ENCODE results near the gene TPM4. TPM values are rescaled to one million over a fixed set of nuclear protein-coding genes. Genes with fewer than 3 reads are reported as not detected.

Gene TPM4
- total RNA-seq, 2 experiments from 2014 or later, result 182 to 185 TPM

DNA sequence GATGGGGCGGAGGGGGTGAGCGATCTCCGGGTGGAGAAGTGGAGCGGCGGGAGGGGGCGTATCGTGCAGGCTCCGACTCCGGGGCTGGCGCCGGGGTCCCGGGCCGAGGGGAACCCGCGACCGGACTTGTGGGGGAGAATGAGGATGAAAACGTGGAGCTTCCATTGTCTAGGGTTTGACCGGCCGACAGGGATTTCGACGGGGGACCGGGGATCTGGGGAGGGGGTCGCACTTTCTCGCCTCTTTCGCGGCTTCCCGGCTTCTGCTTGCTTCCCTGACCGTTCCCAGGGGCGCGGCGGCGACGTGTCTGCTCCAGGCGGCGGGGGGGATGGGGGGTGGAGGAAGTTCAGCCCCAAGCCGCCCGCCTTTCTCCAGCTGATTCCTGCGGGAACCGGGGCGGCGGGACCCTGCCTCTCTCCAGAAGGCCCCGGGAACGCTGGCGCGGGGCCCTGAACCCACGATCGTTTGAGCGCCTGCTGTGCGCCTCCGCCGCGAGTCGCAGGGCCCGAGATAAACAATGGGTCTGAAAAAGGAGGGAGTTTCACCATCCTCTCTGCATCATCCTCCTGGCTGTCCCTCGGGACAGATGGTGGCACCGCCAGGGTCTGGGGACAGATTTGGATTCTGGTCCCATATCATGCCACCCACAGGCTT, 790 bp downstream of the TPM4 start:
- H3K9me3 ChIP-seq (ENCODE audit: control insufficient read depth in 1 of 2, insufficient read depth in 1 of 2, low read length in 2 of 2), result no peaks in the 10 kb centered on the region
- CTCF ChIA-PET, result interaction anchor here (2.9 to 4.1 kb wide), 2 partner anchors 9 to 15 kb away, joined by 12 to 24 read pairs; no protein-coding TSS in a partner anchor
- H3K27me3 ChIP-seq (ENCODE audit: control insufficient read depth in 1 of 2, insufficient read depth in 2 of 2, low read length in 2 of 2), result no peaks in the 10 kb centered on the region
- H3K4me3 ChIP-seq (ENCODE audit: low read length), result peak overlapping the region; percentile 87
- peaks cover 47% of the 10 kb centered on the region for H3K36me3 Mint-ChIP-seq (ENCODE audit: low read depth)
- no peaks in the 10 kb centered on the region for H3K27me3 Mint-ChIP-seq
- peaks cover 83% of the 10 kb centered on the region for H3K4me1 ChIP-seq (ENCODE audit: insufficient read depth, low read length)
- DNase-seq, result peak in 5 of 14 experiments; percentile 37 to 53 (median 44)
- peak overlapping the region; percentile 94 for H3K27ac Mint-ChIP-seq
- peaks cover 76% of the 10 kb centered on the region for H3K4me1 Mint-ChIP-seq (ENCODE audit: low read depth)
- peaks cover 20% of the 10 kb centered on the region for H3K36me3 ChIP-seq (ENCODE audit: insufficient read depth, low read length)
- intact Hi-C loops (cut with DNase I, micrococcal nuclease), result loop anchor here (5.0 to 10.0 kb wide), 5 partner anchors 35 to 290 kb away; partner anchors contain the start of genes FAM32A (in 1 of the 2) and KLF2 (in 1 of the 2)
- peak overlapping the region; percentile 84 for H3K4me3 Mint-ChIP-seq
- TF ChIP-seq, protein P1, sequence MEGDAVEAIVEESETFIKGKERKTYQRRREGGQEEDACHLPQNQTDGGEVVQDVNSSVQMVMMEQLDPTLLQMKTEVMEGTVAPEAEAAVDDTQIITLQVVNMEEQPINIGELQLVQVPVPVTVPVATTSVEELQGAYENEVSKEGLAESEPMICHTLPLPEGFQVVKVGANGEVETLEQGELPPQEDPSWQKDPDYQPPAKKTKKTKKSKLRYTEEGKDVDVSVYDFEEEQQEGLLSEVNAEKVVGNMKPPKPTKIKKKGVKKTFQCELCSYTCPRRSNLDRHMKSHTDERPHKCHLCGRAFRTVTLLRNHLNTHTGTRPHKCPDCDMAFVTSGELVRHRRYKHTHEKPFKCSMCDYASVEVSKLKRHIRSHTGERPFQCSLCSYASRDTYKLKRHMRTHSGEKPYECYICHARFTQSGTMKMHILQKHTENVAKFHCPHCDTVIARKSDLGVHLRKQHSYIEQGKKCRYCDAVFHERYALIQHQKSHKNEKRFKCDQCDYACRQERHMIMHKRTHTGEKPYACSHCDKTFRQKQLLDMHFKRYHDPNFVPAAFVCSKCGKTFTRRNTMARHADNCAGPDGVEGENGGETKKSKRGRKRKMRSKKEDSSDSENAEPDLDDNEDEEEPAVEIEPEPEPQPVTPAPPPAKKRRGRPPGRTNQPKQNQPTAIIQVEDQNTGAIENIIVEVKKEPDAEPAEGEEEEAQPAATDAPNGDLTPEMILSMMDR (IDR thresholded peaks at IDR 0.05), result no peak
- POLR2A ChIA-PET, result interaction anchor here (1.2 to 9.6 kb wide), 11 partner anchors 9 to 253 kb away, joined by 4 to 192 read pairs (median 9); partner anchors contain the start of genes HSH2D, KLF2 and RAB8A
- no peaks in the 10 kb centered on the region for H3K9me3 Mint-ChIP-seq
- H3K27ac ChIP-seq (ENCODE audit: low read depth in 1 of 2, low read length in 2 of 2), result peak overlapping the region; percentile 72 to 83
- no peak for ATAC-seq (ENCODE audit: poor library complexity)

DNA sequence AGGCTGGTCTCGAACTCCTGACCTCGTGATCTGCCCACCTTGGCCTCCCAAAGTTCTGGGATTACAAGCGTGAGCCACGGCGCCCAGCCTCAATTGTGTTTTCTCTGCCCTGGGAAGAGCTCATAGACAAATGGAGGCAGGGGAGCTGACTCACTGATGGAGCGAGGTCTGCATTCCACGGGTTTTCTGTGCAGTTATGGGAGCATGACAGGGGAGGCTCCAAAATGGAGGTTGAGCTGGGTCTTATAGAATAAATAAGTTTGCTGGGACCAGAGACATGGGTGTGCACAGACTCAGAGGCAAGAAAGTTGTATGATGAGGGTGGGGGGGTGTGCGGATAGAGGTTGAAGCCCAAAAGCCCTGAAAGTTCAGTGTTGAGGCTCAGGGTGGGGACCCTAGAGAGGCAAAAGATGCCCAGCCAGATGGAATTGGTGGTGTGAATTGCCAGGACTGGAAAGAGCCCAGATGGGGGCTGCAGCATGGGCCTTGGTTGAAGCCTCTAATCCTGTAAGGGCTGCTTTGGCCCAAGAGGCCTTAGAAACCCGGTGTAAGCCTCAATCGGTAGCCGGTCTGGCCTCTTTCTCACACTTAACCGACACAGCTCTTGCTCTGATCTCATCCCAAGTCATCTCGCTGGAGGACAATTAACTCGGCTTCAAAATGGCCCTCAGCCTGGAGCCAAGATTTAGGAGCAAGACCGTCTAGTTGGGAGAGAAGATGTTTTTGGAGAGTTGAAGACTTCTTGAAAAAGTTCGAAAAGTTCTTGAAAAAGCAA, 1.9 kb downstream of the TPM4 start:
- CTCF ChIA-PET, result interaction anchor here (0.8 to 4.1 kb wide), 6 partner anchors 8 to 37 kb away, joined by 3 to 24 read pairs (median 7); no protein-coding TSS in a partner anchor
- POLR2A ChIA-PET, result interaction anchor here (0.9 to 9.6 kb wide), 16 partner anchors 8 to 788 kb away, joined by 3 to 192 read pairs (median 6); partner anchors contain the start of genes AKAP8, FAM32A, HSH2D and KLF2
- peak overlapping the region; percentile 84 for H3K4me3 Mint-ChIP-seq
- no peaks in the 10 kb centered on the region for H3K27me3 ChIP-seq (ENCODE audit: control insufficient read depth in 1 of 2, insufficient read depth in 2 of 2, low read length in 2 of 2)
- H3K4me1 ChIP-seq (ENCODE audit: insufficient read depth, low read length), result peaks cover 82% of the 10 kb centered on the region
- no peaks in the 10 kb centered on the region for H3K9me3 Mint-ChIP-seq
- H3K27ac ChIP-seq (ENCODE audit: low read depth in 1 of 2, low read length in 2 of 2), result peak overlapping the region; percentile 72 to 83
- ATAC-seq (ENCODE audit: poor library complexity) (no peak), DNase-seq (peak in 5 of 14 experiments; percentile 15 to 49 (median 42))
- H3K4me1 Mint-ChIP-seq (ENCODE audit: low read depth), result peaks cover 74% of the 10 kb centered on the region
- H3K4me3 ChIP-seq (ENCODE audit: low read length), result peak overlapping the region; percentile 87
- H3K36me3 Mint-ChIP-seq (ENCODE audit: low read depth), result peaks cover 58% of the 10 kb centered on the region
- H3K27ac Mint-ChIP-seq, result peak overlapping the region; percentile 94
- no peaks in the 10 kb centered on the region for H3K9me3 ChIP-seq (ENCODE audit: control insufficient read depth in 1 of 2, insufficient read depth in 1 of 2, low read length in 2 of 2)
- peaks cover 30% of the 10 kb centered on the region for H3K36me3 ChIP-seq (ENCODE audit: insufficient read depth, low read length)
- intact Hi-C loops (cut with DNase I, micrococcal nuclease), result loop anchor here (1.0 to 10.0 kb wide), 10 partner anchors 8 to 289 kb away; partner anchors contain the start of genes FAM32A (in 1 of the 2), KLF2 (in 1 of the 2) and RAB8A (in 1 of the 2)
- TF ChIP-seq, protein P1 (IDR thresholded peaks at IDR 0.05), result no peak
- no peaks in the 10 kb centered on the region for H3K27me3 Mint-ChIP-seq

Measured in CD4-positive, alpha-beta T cell (primary cell).